ENCODE data around the gene SLC22A12. TPM values are rescaled to one million over a fixed set of nuclear protein-coding genes. Genes with fewer than 3 reads are reported as not detected.

Gene SLC22A12
- total RNA-seq, 4 donors from 2014 or later: not detected

GRCh38 chr11:64598106-64598796 is 7.2 kb downstream of the SLC22A12 start:
- peak in 1 of 3 donors; percentile 28 for DNase-seq
- Histone ChIP-seq H3K4me3 (no peak overlapping the region), H3K27ac (no peak overlapping the region), H3K27me3 (no peaks in the 10 kb centered on the region), H3K36me3 (no peaks in the 10 kb centered on the region), H3K9me3 (no peaks in the 10 kb centered on the region), H3K4me1 (no peaks in the 10 kb centered on the region)
- TF ChIP-seq CTCF (IDR thresholded peaks at IDR 0.05) (no peak), POLR2A (IDR thresholded peaks at IDR 0.05) (no peak)

GRCh38 chr11:64598797-64599697 is 8.0 kb downstream of the SLC22A12 start:
- H3K27me3 ChIP-seq: no peaks in the 10 kb centered on the region
- no peak overlapping the region for H3K27ac ChIP-seq
- TF ChIP-seq POLR2A (IDR thresholded peaks at IDR 0.05) (no peak), CTCF (IDR thresholded peaks at IDR 0.05) (no peak)
- DNase-seq: peak in 1 of 3 donors; percentile 23
- H3K9me3 ChIP-seq: no peaks in the 10 kb centered on the region
- H3K4me3 ChIP-seq: no peak overlapping the region
- no peaks in the 10 kb centered on the region for H3K36me3 ChIP-seq
- H3K4me1 ChIP-seq: no peaks in the 10 kb centered on the region

GRCh38 chr11:64599698-64600211 is 8.7 kb downstream of the SLC22A12 start:
- Histone ChIP-seq H3K27me3 (no peaks in the 10 kb centered on the region), H3K36me3 (no peaks in the 10 kb centered on the region), H3K4me3 (no peak overlapping the region), H3K9me3 (no peaks in the 10 kb centered on the region), H3K27ac (no peak overlapping the region), H3K4me1 (no peaks in the 10 kb centered on the region)
- TF ChIP-seq CTCF (IDR thresholded peaks at IDR 0.05) (no peak), POLR2A (IDR thresholded peaks at IDR 0.05) (no peak)
- no peak for DNase-seq

GRCh38 chr11:64600281-64600992 is 9.4 kb downstream of the SLC22A12 start:
- H3K4me3 ChIP-seq: no peak overlapping the region
- TF ChIP-seq POLR2A (IDR thresholded peaks at IDR 0.05) (no peak), CTCF (IDR thresholded peaks at IDR 0.05) (no peak)
- H3K27me3 ChIP-seq: no peaks in the 10 kb centered on the region

More at GRCh38 chr11:64600281-64600992, 9.4 kb downstream of the SLC22A12 start:
- no peak overlapping the region for H3K27ac ChIP-seq
- no peaks in the 10 kb centered on the region for H3K9me3 ChIP-seq
- DNase-seq: no peak
- no peaks in the 10 kb centered on the region for H3K36me3 ChIP-seq
- H3K4me1 ChIP-seq: no peaks in the 10 kb centered on the region

All from Peyer's patch (tissue), 4 donors.